Limb (tissue), 2 donors: ENCODE measurements around the gene DYNLT1.
"Not testable (repeated sequence)": the region's sequence is repeated elsewhere in the genome, so short reads cannot be mapped to it uniquely, and the experiment has no call there.

Experiments used
- DNase-seq, 2 donors: peaks; one replicate each; pipeline ENCODE4 v3.0.0-alpha.2; 2016; ENCODE audit errors: extremely low spot score in 2 of 2

Gene DYNLT1

GRCh38 chr6:158624684-158625682 lies 19.6 kb downstream of the DYNLT1 start:
- DNase-seq, result no peak

- DNase-seq, result no peak
These were observed 21.9 kb downstream of the DYNLT1 start for GRCh38 chr6:158622545-158623190.

GRCh38 chr6:158621694-158622544 lies 22.6 kb downstream of the DYNLT1 start:
- DNase-seq, result peak in 1 of 2 donors; percentile 18

- no peak for DNase-seq
These were observed 23.4 kb downstream of the DYNLT1 start for GRCh38 chr6:158620963-158621693.

GRCh38 chr6:158619922-158620801 lies 24.4 kb downstream of the DYNLT1 start:
- DNase-seq, result peak in 1 of 2 donors; percentile 13

- DNase-seq, result not testable (repeated sequence)
These were observed 26.3 kb downstream of the DYNLT1 start for GRCh38 chr6:158618289-158618688.

GRCh38 chr6:158614606-158615005 lies 29.9 kb downstream of the DYNLT1 start:
- DNase-seq, result not testable (repeated sequence)

- DNase-seq, result no peak
These were observed 32.8 kb downstream of the DYNLT1 start for GRCh38 chr6:158611541-158612370.

- no peak for DNase-seq
These were observed 33.5 kb downstream of the DYNLT1 start for GRCh38 chr6:158611039-158611438.

- no peak for DNase-seq
These were observed 34.1 kb downstream of the DYNLT1 start for GRCh38 chr6:158610319-158610968.

GRCh38 chr6:158609455-158610155 lies 34.9 kb downstream of the DYNLT1 start:
- no peak for DNase-seq

GRCh38 chr6:158608221-158608620 lies 36.3 kb downstream of the DYNLT1 start:
- DNase-seq, result no peak

- DNase-seq, result no peak
These were observed 37.0 kb downstream of the DYNLT1 start for GRCh38 chr6:158607411-158608170.

- no peak for DNase-seq
These were observed 37.6 kb downstream of the DYNLT1 start for GRCh38 chr6:158606935-158607334.

GRCh38 chr6:158606011-158606410 lies 38.5 kb downstream of the DYNLT1 start:
- DNase-seq, result not testable (repeated sequence)

GRCh38 chr6:158605266-158605878 lies 39.2 kb downstream of the DYNLT1 start:
- DNase-seq, result peak; percentile 65 to 79

GRCh38 chr6:158604048-158604406 lies 40.5 kb downstream of the DYNLT1 start:
- DNase-seq, result no peak
